Immature natural killer cell (primary cell): ENCODE data around the gene NUCKS1. TPM values are rescaled to one million over a fixed set of nuclear protein-coding genes. Genes with fewer than 3 reads are reported as not detected.
A peak's percentile ranks its signal among the peaks of the same experiment; 100 is the strongest.

ENCODE experiments used
- DNase-seq, 3 donors: peaks; one replicate each; pipeline ENCODE4 v3.0.0; 2022; ENCODE audit warnings: mixed read lengths in 1 of 3
- H3K27ac Mint-ChIP-seq, 6 donors: one replicate each; pipeline ENCODE4 v1.8.0; 2020; ENCODE audit warnings: mixed read lengths in 6 of 6, mild to moderate bottlenecking in 5 of 6, inconsistent platforms in 4 of 6, moderate library complexity in 3 of 6
- H3K27me3 Mint-ChIP-seq, 3 donors: one replicate each; pipeline ENCODE4 v1.8.0; 2020 to 2021; ENCODE audit warnings: low read depth in 3 of 3, mild to moderate bottlenecking in 3 of 3, mixed read lengths in 3 of 3, moderate library complexity in 3 of 3, inconsistent platforms in 1 of 3
- H3K36me3 Mint-ChIP-seq, 3 donors: one replicate each; pipeline ENCODE4 v1.8.0; 2020; ENCODE audit warnings: mixed read lengths in 3 of 3, inconsistent platforms in 2 of 3, mild to moderate bottlenecking in 2 of 3
- H3K4me1 Mint-ChIP-seq, 2 donors: one replicate each; pipeline ENCODE4 v1.8.0; 2020; ENCODE audit warnings: inconsistent platforms in 2 of 2, mild to moderate bottlenecking in 2 of 2, mixed read lengths in 2 of 2, moderate library complexity in 1 of 2
- H3K4me3 Mint-ChIP-seq, 5 donors: one replicate each; pipeline ENCODE4 v1.8.0; 2020; ENCODE audit warnings: mild to moderate bottlenecking in 5 of 5, mixed read lengths in 5 of 5, inconsistent platforms in 3 of 5, moderate library complexity in 3 of 5
- H3K9me3 Mint-ChIP-seq, 6 donors: one replicate each; pipeline ENCODE4 v1.8.0; 2020; ENCODE audit warnings: mild to moderate bottlenecking in 6 of 6, mixed read lengths in 6 of 6, inconsistent platforms in 4 of 6, moderate library complexity in 3 of 6
- polyA plus RNA-seq, 3 donors: library from polyadenylated mRNA; unstranded; fragments of 300-500 nt; fragmentation: Illumina TruSeq; gene quantifications; one replicate each; pipeline ENCODE4 v1.2.3, GENCODE V29; 2021

Gene NUCKS1
- polyA plus RNA-seq, 3 donors from 2014 or later, result 7.8 to 20.3 (median 18.9) TPM

DNA sequence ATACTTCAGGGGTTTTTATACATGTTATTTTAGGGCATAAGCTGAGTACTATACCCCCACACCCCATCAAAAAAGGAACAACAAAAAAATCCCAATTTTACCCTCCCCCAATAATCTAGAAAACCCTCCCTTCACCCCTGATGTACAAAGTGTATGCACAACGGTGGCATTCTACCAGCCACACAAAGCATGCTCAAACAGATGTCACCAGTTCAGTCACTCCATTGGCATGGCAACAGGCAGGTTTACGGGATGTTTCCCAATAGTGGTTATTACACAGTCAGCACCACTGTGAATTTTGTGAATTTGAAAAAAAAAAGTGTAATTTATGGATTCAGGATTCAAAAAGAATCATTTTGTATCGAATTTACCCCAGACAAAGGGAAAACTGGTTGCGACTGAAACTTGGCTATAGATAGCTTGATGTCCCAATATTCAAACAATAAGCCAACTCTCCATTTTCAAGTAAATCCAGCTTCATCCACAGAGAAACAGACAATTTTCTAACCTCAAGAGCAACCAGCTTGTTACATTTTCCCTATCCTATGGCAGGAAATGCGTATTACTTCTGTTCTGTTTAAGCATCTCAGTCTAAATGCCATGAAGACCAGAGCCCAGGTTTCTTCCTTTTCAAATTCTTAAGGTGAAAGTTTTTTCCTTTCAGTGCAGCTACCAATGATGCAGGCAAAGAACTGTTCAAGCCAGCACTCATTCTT lies 35.6 kb downstream of the NUCKS1 start:
- no peaks in the 10 kb centered on the region for H3K9me3 Mint-ChIP-seq
- DNase-seq, result no peak
- peaks cover 0 to 1% (median 0%) of the 10 kb centered on the region in 3 donors for H3K27me3 Mint-ChIP-seq
- peaks cover 7 to 16% of the 10 kb centered on the region in 2 donors for H3K4me1 Mint-ChIP-seq
- H3K27ac Mint-ChIP-seq, result peak overlapping the region in 4 of 6 donors; percentile 20 to 48 (median 30)
- no peak overlapping the region for H3K4me3 Mint-ChIP-seq
- peaks cover 17 to 33% (median 25%) of the 10 kb centered on the region in 3 donors for H3K36me3 Mint-ChIP-seq

DNA sequence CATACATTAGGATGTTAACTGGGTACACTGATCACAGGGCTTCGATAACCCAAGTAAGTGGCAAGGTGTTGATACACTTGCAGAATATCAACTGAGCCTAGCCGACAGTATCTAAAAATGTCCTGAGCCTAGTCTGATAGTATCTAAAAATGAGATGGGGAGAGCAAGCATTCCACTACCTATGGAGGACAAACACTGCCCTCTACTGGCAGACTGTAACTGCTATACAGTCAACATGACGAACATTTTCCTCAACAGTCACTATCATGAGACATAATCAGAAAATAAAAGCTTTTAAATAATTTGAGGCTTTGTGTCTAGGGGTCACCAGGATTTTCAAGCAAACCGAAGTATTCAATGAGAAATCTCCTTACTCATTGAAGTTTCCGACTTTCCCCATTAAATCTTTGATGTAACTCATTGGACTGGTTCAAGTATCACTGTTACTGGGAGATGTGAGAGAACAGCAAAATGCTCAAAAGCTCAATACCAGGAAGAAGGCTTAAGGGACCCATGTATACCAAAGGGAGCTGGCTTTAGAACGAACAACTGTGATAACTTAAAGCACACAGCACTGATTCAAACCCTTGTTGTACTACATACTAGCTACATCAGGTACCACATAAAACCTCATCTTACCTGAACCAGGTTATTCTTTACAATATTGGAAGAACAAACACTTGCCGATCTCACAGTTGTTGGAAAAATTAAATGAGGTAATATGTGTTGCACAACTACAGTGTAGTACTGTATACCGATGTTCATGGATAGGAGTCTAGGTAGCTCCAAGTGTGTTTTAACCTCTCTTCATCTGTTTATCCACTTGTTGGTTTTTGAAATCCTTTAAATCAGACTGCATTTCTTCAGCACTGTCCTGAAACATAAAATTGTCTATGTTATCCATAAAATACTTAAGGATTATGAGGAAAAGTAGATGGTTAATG lies 38.6 kb downstream of the NUCKS1 start:
- Mint-ChIP-seq H3K27me3 (peaks cover 0 to 1% (median 0%) of the 10 kb centered on the region in 3 donors), H3K9me3 (no peaks in the 10 kb centered on the region), H3K4me3 (no peak overlapping the region), H3K36me3 (peaks cover 10 to 19% (median 17%) of the 10 kb centered on the region in 3 donors), H3K4me1 (peaks cover 7 to 15% of the 10 kb centered on the region in 2 donors), H3K27ac (peak overlapping the region in 5 of 6 donors; percentile 31 to 73 (median 55))
- DNase-seq, result peak; percentile 51 to 62 (median 55)

DNA sequence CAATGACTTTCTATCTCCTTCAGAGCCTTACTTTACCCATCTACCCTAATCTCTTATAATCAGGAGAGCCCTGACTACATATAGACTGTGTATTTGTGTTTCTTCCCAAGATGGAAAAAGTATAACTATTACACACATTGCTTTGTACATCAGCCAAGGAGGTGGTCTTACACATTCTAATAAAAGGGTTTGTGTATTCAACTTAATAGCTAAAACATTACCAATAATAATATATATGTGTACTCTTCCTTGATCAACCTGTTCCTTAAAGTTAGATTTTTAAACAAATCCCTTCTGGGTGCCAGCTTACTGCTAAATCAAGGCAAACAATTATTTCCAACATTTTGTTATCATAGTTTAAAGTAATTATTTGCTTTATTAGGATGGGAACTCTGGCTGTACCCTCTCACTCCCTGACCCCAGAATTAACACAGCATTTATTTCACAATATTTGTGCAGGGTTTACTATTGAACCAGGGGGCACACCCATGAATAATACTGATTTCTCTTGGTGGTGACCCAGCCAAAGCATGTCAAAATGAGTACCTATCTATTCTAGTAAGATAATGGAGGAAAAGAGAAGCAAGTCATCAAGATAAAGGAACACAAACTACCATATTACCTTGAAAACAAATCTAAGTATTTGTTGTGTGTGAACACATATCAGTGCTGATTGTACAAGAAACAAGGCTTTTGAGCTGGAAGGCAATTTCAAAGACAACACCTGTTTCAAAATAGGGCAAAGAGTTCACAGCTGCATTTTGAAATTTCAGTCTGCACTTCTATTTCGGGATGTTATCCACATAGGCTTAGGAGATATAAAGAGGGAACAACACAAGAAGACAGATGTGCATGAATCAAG lies 39.5 kb downstream of the NUCKS1 start:
- H3K27me3 Mint-ChIP-seq, result peaks cover 0 to 1% (median 0%) of the 10 kb centered on the region in 3 donors
- peaks cover 5 to 15% of the 10 kb centered on the region in 2 donors for H3K4me1 Mint-ChIP-seq
- peak overlapping the region in 1 of 6 donors; percentile 40 for H3K27ac Mint-ChIP-seq
- H3K36me3 Mint-ChIP-seq, result peaks cover 10 to 13% (median 13%) of the 10 kb centered on the region in 3 donors
- H3K4me3 Mint-ChIP-seq, result no peak overlapping the region
- DNase-seq, result no peak
- no peaks in the 10 kb centered on the region for H3K9me3 Mint-ChIP-seq

DNA sequence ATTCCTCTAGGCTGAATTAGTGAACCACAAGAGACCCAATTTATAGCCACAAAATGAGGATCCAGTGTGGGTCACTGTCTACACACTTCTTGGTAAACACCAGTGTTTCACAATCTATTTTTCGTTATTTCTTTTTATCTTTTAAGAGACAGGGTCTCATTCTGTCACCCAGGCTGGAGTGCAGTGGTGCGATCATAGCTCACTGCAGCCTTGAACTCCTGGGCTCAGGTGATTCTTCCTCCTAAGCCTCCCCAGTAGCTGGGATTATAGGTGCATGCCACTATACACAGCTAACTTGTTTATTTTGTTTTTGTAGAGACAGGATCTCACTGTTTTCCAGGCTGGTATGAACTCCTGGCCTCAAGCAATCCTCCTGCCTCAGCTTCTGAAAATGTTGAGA lies 40.3 kb downstream of the NUCKS1 start:
- Mint-ChIP-seq H3K27me3 (peaks cover 0 to 1% (median 0%) of the 10 kb centered on the region in 3 donors), H3K4me3 (no peak overlapping the region), H3K9me3 (no peaks in the 10 kb centered on the region), H3K36me3 (peaks cover 7 to 10% (median 7%) of the 10 kb centered on the region in 3 donors), H3K27ac (no peak overlapping the region), H3K4me1 (peaks cover 4 to 15% of the 10 kb centered on the region in 2 donors)
- no peak for DNase-seq

DNA sequence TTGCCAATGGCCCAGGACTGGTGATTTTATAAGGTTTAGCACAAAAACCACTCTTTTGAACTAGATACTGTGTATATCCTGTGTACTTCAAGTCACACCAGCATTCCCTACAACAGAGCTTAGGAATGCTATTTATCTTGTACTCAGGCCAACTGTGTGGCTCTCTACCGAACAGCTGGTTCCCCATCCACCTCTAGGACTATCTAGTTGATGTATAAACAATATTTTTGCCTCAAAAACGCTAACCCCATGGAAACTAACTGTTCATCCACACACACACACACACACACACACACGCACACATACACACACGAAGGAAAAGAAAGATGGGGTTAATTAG lies 41.0 kb downstream of the NUCKS1 start:
- H3K4me1 Mint-ChIP-seq, result peaks cover 4 to 15% of the 10 kb centered on the region in 2 donors
- peaks cover 0 to 1% (median 0%) of the 10 kb centered on the region in 3 donors for H3K27me3 Mint-ChIP-seq
- no peak overlapping the region for H3K4me3 Mint-ChIP-seq
- DNase-seq, result no peak
- H3K27ac Mint-ChIP-seq, result peak overlapping the region in 1 of 6 donors; percentile 41
- peaks cover 5 to 10% (median 7%) of the 10 kb centered on the region in 3 donors for H3K36me3 Mint-ChIP-seq
- no peaks in the 10 kb centered on the region for H3K9me3 Mint-ChIP-seq

DNA sequence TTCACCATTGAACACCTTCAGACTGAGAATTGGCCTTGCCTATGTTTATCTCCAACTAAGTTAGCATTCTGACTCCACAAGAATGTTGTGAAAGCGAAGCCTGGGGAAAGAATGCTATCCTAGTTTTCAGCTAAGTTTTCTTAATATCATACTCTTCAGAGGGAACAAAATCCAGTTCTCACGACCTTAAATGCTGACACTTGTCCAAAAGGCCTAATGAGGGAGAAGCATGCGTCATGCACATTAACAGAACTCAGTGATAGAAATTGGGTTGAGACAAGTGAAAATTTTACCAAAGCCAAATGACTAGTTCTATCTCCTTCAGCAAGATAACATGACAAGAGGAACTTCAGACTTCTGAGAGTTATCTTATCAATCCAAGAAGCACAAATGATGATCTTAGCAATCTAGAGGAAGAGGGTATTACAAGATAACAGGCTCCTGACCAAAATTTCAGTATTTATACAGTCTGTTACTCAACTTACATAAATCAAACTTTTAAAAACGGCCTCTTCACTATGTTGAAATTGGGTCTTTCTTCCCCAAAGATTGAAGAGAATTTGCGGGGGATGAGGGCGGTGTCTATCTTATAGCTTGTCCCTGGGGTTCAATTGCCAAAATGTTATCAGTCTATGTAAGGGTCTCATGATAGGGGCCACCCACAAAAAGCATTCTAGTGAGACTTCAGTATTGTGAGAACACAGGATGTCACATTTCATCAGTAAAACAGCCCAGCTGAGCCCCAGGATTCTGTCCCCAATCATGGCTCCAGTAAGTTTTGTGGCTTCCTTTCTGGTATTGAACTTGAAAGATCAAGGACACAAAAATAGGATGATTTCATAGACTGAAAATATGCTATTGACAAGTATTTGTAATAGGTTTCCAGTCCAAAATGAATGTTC lies 43.1 kb downstream of the NUCKS1 start:
- Mint-ChIP-seq H3K4me1 (peaks cover 4 to 14% of the 10 kb centered on the region in 2 donors), H3K27me3 (peaks cover 0 to 2% (median 0%) of the 10 kb centered on the region in 3 donors), H3K27ac (peak overlapping the region in 1 of 6 donors; percentile 40), H3K9me3 (no peaks in the 10 kb centered on the region), H3K4me3 (no peak overlapping the region), H3K36me3 (peaks cover 6 to 10% (median 10%) of the 10 kb centered on the region in 3 donors)
- DNase-seq, result no peak

DNA sequence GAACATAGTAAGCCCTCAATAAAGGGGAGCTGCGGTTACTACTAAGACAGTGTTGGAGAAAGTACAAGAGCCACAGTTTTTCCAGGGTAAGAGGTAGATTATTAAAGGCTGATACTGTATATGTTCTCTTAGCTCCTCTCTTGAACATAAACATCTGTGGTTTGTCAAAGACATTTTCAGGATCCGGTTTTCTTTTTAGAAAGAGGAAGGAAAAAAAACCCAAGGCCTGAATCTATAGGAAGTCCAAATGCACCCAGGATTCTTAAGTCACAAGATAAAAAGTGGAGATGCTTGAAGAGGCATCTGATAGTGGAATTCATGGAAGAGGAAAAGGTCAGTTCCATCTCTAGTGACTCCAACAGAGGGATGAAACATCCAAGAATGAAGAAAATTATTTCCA lies 45.1 kb downstream of the NUCKS1 start:
- H3K27me3 Mint-ChIP-seq, result peaks cover 0 to 2% (median 0%) of the 10 kb centered on the region in 3 donors
- no peak overlapping the region for H3K4me3 Mint-ChIP-seq
- no peaks in the 10 kb centered on the region for H3K9me3 Mint-ChIP-seq
- peaks cover 8 to 11% (median 10%) of the 10 kb centered on the region in 3 donors for H3K36me3 Mint-ChIP-seq
- DNase-seq, result no peak
- H3K4me1 Mint-ChIP-seq, result no peaks in the 10 kb centered on the region
- H3K27ac Mint-ChIP-seq, result no peak overlapping the region

DNA sequence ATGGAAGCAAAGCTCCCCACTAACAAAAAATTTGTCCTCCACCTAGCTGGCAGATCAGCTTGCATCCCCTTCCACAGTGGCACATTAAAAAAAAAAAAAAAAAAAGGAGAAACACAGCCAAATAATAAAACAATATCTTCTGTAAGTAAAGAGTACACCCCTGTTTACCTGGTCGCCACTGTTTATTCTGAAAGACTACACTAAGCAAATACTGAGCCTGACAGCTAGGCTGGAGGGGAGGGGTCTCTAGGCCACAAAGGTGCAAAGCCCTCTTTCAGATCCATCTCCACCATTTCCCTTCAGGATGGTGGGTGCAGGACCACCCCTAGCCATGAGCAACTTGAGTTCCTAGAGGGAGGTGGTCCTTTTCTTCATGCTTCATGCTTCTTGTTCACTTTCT lies 46.9 kb downstream of the NUCKS1 start:
- Mint-ChIP-seq H3K27me3 (peaks cover 0 to 2% (median 1%) of the 10 kb centered on the region in 3 donors), H3K9me3 (no peaks in the 10 kb centered on the region), H3K27ac (peak overlapping the region in 1 of 6 donors; percentile 25), H3K4me3 (no peak overlapping the region), H3K36me3 (peaks cover 4 to 20% (median 8%) of the 10 kb centered on the region in 3 donors), H3K4me1 (no peaks in the 10 kb centered on the region)
- DNase-seq, result no peak

DNA sequence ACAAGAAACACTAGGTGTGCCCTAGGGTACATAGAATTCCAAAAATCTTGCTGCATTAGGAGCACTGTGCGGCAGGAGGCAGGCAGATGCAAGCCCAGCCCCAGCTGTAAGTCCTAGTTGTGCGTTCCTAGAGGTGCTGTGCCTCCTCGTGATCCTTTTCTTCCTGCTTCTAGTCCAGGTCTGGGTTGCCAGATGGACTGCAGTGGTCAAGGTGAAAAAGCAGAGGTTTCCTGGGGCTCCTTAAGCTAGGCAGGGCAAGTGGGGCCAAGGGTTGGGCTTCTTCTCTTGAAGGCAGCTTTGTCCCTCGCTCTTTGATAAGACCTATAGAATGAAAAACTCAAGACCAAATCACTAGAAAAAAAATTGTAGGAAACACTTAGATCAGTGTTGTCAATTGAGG lies 48.1 kb downstream of the NUCKS1 start:
- no peak for DNase-seq
- Mint-ChIP-seq H3K4me1 (no peaks in the 10 kb centered on the region), H3K27ac (no peak overlapping the region)

DNA sequence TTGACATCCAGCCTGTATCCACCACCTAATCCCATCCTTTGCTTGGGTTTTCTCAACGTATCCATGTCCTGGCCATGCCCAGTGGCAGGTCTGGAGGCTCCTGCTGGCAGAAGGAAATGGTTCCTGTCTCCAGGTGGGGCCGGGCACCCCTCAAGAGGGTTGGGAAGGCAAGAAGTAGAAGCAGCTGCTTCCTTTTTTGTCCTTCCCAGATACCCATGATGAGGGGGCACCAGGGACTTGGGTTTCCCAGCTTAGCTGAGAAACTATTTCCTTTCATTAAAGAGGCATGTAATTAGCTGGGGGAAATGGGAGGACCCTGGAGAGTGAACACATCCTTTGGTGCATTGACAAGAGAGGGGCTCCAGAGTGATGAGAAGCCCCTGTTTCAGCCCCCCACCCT lies 48.6 kb downstream of the NUCKS1 start:
- peaks cover 0 to 3% (median 3%) of the 10 kb centered on the region in 3 donors for H3K27me3 Mint-ChIP-seq
- DNase-seq, result no peak
- peaks cover 0 to 13% (median 3%) of the 10 kb centered on the region in 3 donors for H3K36me3 Mint-ChIP-seq
- H3K27ac Mint-ChIP-seq, result no peak overlapping the region
- no peaks in the 10 kb centered on the region for H3K4me1 Mint-ChIP-seq
- H3K4me3 Mint-ChIP-seq, result no peak overlapping the region
- no peaks in the 10 kb centered on the region for H3K9me3 Mint-ChIP-seq

More for the DNA sequence above, 48.1 kb downstream of the NUCKS1 start:
- peaks cover 4 to 18% (median 7%) of the 10 kb centered on the region in 3 donors for H3K36me3 Mint-ChIP-seq
- H3K9me3 Mint-ChIP-seq, result no peaks in the 10 kb centered on the region
- H3K27me3 Mint-ChIP-seq, result peaks cover 0 to 3% (median 2%) of the 10 kb centered on the region in 3 donors
- H3K4me3 Mint-ChIP-seq, result no peak overlapping the region

DNA sequence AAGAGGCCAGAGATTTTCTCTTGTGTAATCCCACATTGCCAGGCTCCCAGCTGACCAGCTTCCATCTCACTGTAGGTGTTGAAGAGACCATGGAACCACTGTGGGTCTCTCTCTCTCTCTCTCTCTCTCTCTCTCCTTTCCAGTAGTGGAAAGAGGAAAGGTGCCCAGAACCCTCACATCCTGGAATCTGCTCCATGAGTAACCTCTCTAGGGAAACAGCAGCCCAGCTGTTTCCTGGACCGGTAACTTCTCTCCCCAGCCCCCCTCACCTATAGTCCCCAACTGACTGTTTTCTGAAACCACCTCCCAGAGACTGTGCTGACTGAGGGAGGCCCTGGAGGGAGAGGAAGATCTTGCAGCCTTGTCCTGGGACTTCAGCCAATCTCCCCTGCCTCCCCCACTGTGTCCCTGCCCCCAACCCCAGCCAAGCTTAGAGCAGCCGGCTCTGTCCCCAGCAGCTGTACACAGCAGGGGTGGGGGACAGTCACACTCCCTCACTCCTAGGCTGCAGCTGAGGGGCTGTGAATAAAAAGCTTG lies 49.0 kb downstream of the NUCKS1 start:
- no peak overlapping the region for H3K27ac Mint-ChIP-seq
- DNase-seq, result no peak
- H3K27me3 Mint-ChIP-seq, result peaks cover 0 to 7% (median 3%) of the 10 kb centered on the region in 3 donors
- no peak overlapping the region for H3K4me3 Mint-ChIP-seq
- no peaks in the 10 kb centered on the region for H3K9me3 Mint-ChIP-seq
- peaks cover 0 to 13% (median 3%) of the 10 kb centered on the region in 3 donors for H3K36me3 Mint-ChIP-seq
- no peaks in the 10 kb centered on the region for H3K4me1 Mint-ChIP-seq

DNA sequence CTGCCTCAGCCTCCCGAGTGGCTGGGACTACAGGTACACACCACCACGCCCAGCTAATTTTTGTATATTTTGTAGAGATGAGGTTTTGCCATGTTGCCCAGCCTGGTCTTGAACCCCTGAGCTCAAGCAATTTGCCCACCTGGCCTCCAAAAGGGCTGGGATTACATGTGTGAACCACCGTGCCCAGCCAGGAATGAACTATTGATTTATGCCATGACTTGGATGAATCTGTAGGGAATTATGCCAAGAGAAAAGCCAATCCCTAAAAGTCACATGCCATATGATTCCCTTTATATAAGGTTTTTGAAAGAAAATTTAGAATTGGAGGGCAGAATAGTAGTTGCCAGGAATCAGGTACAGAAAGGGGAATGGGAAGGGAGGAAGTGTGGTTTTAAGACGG lies 50.6 kb downstream of the NUCKS1 start:
- peaks cover 2 to 7% (median 3%) of the 10 kb centered on the region in 3 donors for H3K27me3 Mint-ChIP-seq
- H3K36me3 Mint-ChIP-seq, result peaks cover 0 to 13% (median 3%) of the 10 kb centered on the region in 3 donors
- H3K27ac Mint-ChIP-seq, result no peak overlapping the region
- no peak overlapping the region for H3K4me3 Mint-ChIP-seq
- no peaks in the 10 kb centered on the region for H3K9me3 Mint-ChIP-seq
- DNase-seq, result no peak
- H3K4me1 Mint-ChIP-seq, result no peaks in the 10 kb centered on the region
